HAP-1 (cell line): Measurements from ENCODE around the gene SH3YL1.

ENCODE experiments used
- DNase-seq, 2 experiments: peaks; one replicate each; pipeline ENCODE4 v3.0.0-alpha.2; 2016 to 2020; ENCODE audit warnings: low spot score in 2 of 2
- H3K27me3 ChIP-seq: fragments of 250-450 bp; sonication (Bioruptor Pico); 2 replicates; pipeline ENCODE4 v1.5.1; 2020; ENCODE audit warnings: low read depth, mild to moderate bottlenecking, moderate library complexity
- H3K36me3 ChIP-seq: fragments of 250-450 bp; sonication (Bioruptor Pico); replicated peaks from 2 replicates; pipeline ENCODE4 v1.5.1; 2020; ENCODE audit warnings: mild to moderate bottlenecking
- H3K4me1 ChIP-seq: fragments of 250-450 bp; sonication (Bioruptor Pico); 2 replicates; pipeline ENCODE4 v1.5.1; 2020; ENCODE audit warnings: mild to moderate bottlenecking
- H3K4me3 ChIP-seq: fragments of 250-450 bp; sonication (Bioruptor Pico); 2 replicates; pipeline ENCODE4 v1.5.1; 2020; ENCODE audit warnings: mild to moderate bottlenecking, moderate library complexity
- H3K9me3 ChIP-seq: fragments of 250-450 bp; sonication (Bioruptor Pico); 2 replicates; pipeline ENCODE4 v1.5.1; 2020; ENCODE audit warnings: mild to moderate bottlenecking, moderate library complexity
- in situ Hi-C: fragments of 300-500 bp; cut with MboI; formaldehyde crosslinking; loops from 3 replicates; pipeline ENCODE4 v1.14.3; 2020; ENCODE audit warnings: low sequenced_read_pairs, inconsistent platforms, mixed read lengths

The SH3YL1 gene

DNA sequence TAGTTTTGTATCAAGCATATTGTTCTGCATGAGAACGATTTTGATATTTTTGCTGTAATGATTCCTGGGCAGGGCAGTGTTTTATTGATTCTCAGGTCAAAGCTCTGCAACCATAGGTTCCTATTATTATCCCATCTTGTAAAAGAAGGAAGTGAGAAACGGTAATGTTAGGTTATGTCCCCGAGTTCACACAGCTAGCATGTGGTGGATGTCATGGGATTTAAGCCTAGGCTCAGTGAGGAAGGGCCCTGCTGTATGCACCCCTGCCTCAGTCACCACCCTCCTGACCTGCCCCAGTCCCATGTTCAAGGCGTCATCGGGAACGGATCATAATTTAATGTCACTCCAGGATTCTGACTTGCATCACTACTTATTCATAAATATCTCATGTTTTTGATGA, 11.6 kb upstream of the SH3YL1 start:
- no peak for DNase-seq
- H3K9me3 ChIP-seq = no peaks in the 10 kb centered on the region
- H3K4me3 ChIP-seq = no peak overlapping the region
- in situ Hi-C loops = no loop called here
- H3K4me1 ChIP-seq = peaks cover 2% of the 10 kb centered on the region; the same call in 1 of the 2 replicates
- H3K36me3 ChIP-seq = peaks cover 62% of the 10 kb centered on the region
- no peaks in the 10 kb centered on the region for H3K27me3 ChIP-seq

- H3K4me3 ChIP-seq = no peak overlapping the region
Measured at GRCh38 chr2:274503-274902, 10.7 kb upstream of the SH3YL1 start.

GRCh38 chr2:273333-273732, 9.5 kb upstream of the SH3YL1 start:
- H3K4me1 ChIP-seq = peaks cover 4% of the 10 kb centered on the region
- H3K36me3 ChIP-seq = peaks cover 50% of the 10 kb centered on the region
- DNase-seq = no peak
- no peak overlapping the region for H3K4me3 ChIP-seq
- no peaks in the 10 kb centered on the region for H3K9me3 ChIP-seq
- H3K27me3 ChIP-seq = no peaks in the 10 kb centered on the region
- in situ Hi-C loops = no loop called here

More at GRCh38 chr2:274503-274902, 10.7 kb upstream of the SH3YL1 start:
- in situ Hi-C loops = no loop called here
- Histone ChIP-seq H3K27me3 (no peaks in the 10 kb centered on the region), H3K4me1 (peaks cover 2% of the 10 kb centered on the region; the same call in 1 of the 2 replicates), H3K9me3 (no peaks in the 10 kb centered on the region), H3K36me3 (peaks cover 61% of the 10 kb centered on the region)
- DNase-seq = no peak

DNA sequence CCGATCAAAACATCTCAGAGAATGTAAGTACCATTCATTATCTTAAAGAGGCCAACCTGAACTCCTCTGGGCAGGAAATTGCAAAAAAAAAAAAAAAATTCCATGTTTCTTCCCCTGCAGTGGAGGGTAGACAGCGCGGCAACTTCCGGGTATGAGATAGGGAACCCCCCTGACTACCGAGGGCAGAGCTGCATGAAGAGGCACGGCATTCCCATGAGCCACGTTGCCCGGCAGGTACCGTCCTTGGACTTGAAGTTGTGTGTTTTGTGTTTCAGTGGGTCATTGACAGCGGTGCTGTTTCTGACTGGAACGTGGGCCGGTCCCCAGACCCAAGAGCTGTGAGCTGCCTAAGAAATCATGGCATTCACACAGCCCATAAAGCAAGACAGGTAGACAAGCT, 8.1 kb upstream of the SH3YL1 start:
- H3K27me3 ChIP-seq = no peaks in the 10 kb centered on the region
- H3K4me1 ChIP-seq = peaks cover 18% of the 10 kb centered on the region
- in situ Hi-C loops = no loop called here
- no peaks in the 10 kb centered on the region for H3K9me3 ChIP-seq
- peaks cover 38% of the 10 kb centered on the region for H3K36me3 ChIP-seq
- DNase-seq = no peak
- H3K4me3 ChIP-seq = no peak overlapping the region

DNA sequence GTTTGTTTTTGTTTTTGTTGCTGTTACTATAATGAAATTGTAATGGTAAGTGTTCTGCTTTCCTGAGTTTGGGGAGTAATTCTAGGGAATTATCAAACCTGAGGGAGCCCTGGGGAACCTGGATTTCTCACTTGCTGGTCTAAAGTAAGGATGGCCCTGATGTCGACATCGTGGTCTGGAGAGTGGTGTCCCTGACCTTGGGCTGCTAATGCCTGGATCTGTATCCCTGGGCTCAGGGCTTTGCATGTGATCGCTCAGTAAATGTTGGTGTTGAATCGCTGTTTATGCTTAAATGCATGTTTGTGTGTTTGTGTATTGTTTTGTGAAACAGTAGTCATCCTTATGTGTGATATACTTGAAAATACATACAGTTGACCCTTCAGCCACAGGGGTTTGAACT, 7.0 kb upstream of the SH3YL1 start:
- in situ Hi-C loops = no loop called here
- DNase-seq = no peak
- no peaks in the 10 kb centered on the region for H3K27me3 ChIP-seq
- no peaks in the 10 kb centered on the region for H3K9me3 ChIP-seq
- H3K36me3 ChIP-seq = peaks cover 29% of the 10 kb centered on the region
- H3K4me3 ChIP-seq = no peak overlapping the region
- H3K4me1 ChIP-seq = peaks cover 28% of the 10 kb centered on the region

DNA sequence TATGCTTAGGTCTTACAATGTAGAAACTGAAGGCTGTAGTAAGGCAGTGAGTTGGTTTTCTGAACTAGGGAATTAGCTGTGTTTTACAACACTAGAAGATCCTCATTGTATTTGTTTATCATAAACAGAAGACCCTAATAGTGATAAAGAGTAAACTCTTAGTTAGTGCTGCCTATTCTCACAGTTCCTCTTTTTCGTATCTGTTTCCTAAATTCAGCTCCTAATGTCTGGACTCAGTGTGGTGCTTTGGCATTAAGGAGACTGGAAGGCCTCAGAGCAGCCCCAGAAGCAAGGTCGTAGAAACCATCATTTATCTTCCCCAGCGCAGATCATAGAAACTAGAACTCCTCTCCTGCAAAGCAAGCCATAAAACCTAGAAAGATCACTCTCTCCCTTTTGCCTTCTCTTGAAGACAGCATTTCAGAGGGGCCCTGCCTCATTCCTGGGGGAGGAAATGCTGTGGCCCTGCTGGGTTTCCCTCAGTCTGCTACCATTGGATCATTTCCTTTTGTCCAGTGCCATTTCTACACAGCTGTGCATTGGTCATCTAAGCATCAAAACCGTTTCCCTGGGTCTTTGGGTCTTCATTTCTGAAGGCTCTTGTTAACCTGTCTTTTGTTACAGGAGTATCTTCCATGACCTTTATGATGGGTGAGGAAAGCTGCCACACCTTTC, 5.7 kb upstream of the SH3YL1 start:
- Histone ChIP-seq H3K4me1 (peaks cover 29% of the 10 kb centered on the region), H3K27me3 (no peaks in the 10 kb centered on the region), H3K4me3 (no peak overlapping the region), H3K36me3 (peaks cover 23% of the 10 kb centered on the region), H3K9me3 (no peaks in the 10 kb centered on the region)
- in situ Hi-C loops = no loop called here
- DNase-seq = no peak

DNA sequence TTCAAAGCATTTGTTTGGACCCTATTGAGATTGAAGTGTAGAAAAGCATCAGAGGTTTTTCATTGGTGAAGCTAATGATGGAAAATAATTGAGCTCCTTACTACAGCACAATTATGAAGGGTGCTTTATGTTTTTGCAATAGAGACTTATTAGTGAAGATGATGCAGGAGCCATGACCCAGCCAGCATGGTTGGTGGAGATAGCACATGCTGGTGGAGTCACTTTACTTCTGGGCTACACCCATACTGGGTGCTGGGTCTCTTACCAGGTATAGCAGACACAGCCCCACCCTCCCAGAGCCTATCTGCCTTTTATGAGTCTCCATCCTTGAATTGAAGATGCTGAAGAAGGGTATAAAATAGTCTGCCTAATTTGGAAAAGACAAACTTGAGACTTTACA, 4.5 kb upstream of the SH3YL1 start:
- H3K4me3 ChIP-seq = no peak overlapping the region
- in situ Hi-C loops = no loop called here
- H3K36me3 ChIP-seq = peaks cover 12% of the 10 kb centered on the region
- H3K27me3 ChIP-seq = no peaks in the 10 kb centered on the region
- no peak for DNase-seq
- H3K9me3 ChIP-seq = no peaks in the 10 kb centered on the region
- H3K4me1 ChIP-seq = peaks cover 29% of the 10 kb centered on the region

- DNase-seq = peak; percentile 90 to 93
- Histone ChIP-seq H3K4me3 (peak within 1 kb of the TSS; percentile 85), H3K4me1 (peaks cover 26% of the 10 kb centered on the region), H3K27me3 (no peaks in the 10 kb centered on the region), H3K9me3 (no peaks in the 10 kb centered on the region), H3K36me3 (no peaks in the 10 kb centered on the region)
- in situ Hi-C loops = no loop called here
Measured at GRCh38 chr2:264493-265468, 949 bp upstream of the SH3YL1 start, which contains the start of gene ACP1. Gene ACP1 (plus strand): TSS chr2:264947. CDS start chr2:264965, 18 bp downstream.

GRCh38 chr2:263022-263738, 652 bp downstream of the SH3YL1 start:
- Histone ChIP-seq H3K36me3 (no peaks in the 10 kb centered on the region), H3K9me3 (peaks cover 2% of the 10 kb centered on the region; the same call in 1 of the 2 replicates), H3K27me3 (no peaks in the 10 kb centered on the region), H3K4me1 (peaks cover 23% of the 10 kb centered on the region), H3K4me3 (no peak overlapping the region)
- DNase-seq = no peak
- in situ Hi-C loops = no loop called here

- in situ Hi-C loops = no loop called here
- H3K27me3 ChIP-seq = no peaks in the 10 kb centered on the region
- no peak overlapping the region for H3K4me3 ChIP-seq
- peaks cover 12% of the 10 kb centered on the region for H3K4me1 ChIP-seq
- H3K36me3 ChIP-seq = no peaks in the 10 kb centered on the region
- no peak for DNase-seq
- H3K9me3 ChIP-seq = peaks cover 7% of the 10 kb centered on the region; the same call in 1 of the 2 replicates
Measured at GRCh38 chr2:262117-262516, 1.7 kb downstream of the SH3YL1 start.

DNA sequence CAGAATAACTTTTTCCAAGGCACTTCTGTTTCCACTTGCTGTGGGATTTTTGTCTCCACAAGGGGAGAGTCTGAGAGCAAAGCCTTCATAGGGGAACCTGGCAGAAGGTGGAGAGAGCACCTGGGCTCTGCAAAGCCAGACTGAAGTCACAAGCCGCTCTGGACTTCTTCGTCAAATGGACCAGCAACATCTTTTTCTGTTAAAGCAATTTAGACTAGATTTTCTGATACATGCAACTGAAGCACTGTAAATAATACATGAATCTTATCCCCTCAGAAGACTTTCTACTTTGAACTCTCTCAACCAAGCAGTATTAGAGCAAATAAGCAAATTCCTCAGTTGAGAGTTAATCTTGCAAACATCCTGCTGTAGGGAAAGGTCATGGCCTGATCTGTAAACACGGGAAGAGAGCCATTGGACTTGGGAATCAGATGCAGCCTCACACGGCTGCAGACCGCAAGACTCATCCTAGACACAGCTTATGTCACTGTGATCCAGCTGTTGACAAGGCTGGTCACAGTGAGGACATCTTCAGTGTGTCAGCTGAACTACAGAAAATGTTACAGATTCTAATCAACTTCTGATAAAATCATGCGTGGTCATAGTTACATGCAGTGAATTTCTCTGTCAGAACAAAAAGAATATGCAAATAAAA, 3.2 kb downstream of the SH3YL1 start:
- H3K36me3 ChIP-seq = no peaks in the 10 kb centered on the region
- no peak for DNase-seq
- H3K9me3 ChIP-seq = peaks cover 7% of the 10 kb centered on the region; the same call in 1 of the 2 replicates
- in situ Hi-C loops = no loop called here
- no peaks in the 10 kb centered on the region for H3K27me3 ChIP-seq
- no peaks in the 10 kb centered on the region; the same call in 1 of the 2 replicates for H3K4me1 ChIP-seq
- no peak overlapping the region for H3K4me3 ChIP-seq

DNA sequence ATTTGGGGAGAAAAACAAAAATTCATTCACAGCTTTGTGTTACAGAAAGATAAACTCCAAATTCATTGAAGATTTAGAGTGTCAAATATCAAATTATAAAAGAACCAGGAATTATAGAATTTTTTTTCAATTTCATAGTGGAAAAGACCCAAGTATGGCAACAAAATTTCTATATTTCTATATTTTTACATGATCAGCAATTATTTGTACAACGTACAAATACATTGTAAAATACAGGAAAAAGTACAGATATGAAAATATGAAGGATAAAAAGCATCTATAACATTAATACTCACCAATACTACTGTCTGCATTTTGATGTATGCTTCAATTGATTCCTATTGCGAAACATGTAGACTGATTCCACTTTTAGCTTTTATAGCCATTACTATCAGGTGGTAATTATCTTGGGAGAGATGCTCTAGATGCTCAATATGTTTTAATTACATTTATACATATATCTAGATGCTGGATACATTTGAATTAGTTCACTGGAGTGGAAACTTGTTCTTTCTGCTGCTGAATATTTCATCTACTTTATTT, 4.0 kb downstream of the SH3YL1 start:
- H3K4me1 ChIP-seq = no peaks in the 10 kb centered on the region; the same call in 1 of the 2 replicates
- H3K9me3 ChIP-seq = peaks cover 7% of the 10 kb centered on the region; the same call in 1 of the 2 replicates
- H3K36me3 ChIP-seq = no peaks in the 10 kb centered on the region
- no peaks in the 10 kb centered on the region for H3K27me3 ChIP-seq
- H3K4me3 ChIP-seq = no peak overlapping the region
- in situ Hi-C loops = no loop called here
- DNase-seq = no peak

GRCh38 chr2:258933-259332, 4.9 kb downstream of the SH3YL1 start:
- in situ Hi-C loops = no loop called here
- DNase-seq = no peak
- H3K4me1 ChIP-seq = no peaks in the 10 kb centered on the region; the same call in 1 of the 2 replicates

More at GRCh38 chr2:258933-259332, 4.9 kb downstream of the SH3YL1 start:
- Histone ChIP-seq H3K4me3 (no peak overlapping the region), H3K27me3 (no peaks in the 10 kb centered on the region), H3K9me3 (peaks cover 7% of the 10 kb centered on the region; the same call in 1 of the 2 replicates), H3K36me3 (no peaks in the 10 kb centered on the region)
